Measurements from ENCODE around the gene RITA1. TPM values are rescaled to one million over a fixed set of nuclear protein-coding genes. Genes with fewer than 3 reads are reported as not detected.

The RITA1 gene
- total RNA-seq, 1 donor from 2014 or later, result 11.7 TPM

- Mint-ChIP-seq H3K27me3 (ENCODE audit: unreplicated experiment) (peaks cover 3% of the 10 kb centered on the region), H3K4me1 (ENCODE audit: unreplicated experiment) (no peaks in the 10 kb centered on the region), H3K4me3 (ENCODE audit: unreplicated experiment) (no peak overlapping the region), H3K9me3 (ENCODE audit: unreplicated experiment) (no peaks in the 10 kb centered on the region), H3K36me3 (ENCODE audit: low read depth, unreplicated experiment) (peaks cover 47% of the 10 kb centered on the region), H3K27ac (ENCODE audit: unreplicated experiment) (no peak overlapping the region)
- TF ChIP-seq CTCF (IDR thresholded peaks at IDR 0.05; ENCODE audit: unreplicated experiment), result peak; percentile 98
- DNase-seq (ENCODE audit: low spot score), result peak; percentile 87
Observed at GRCh38 chr12:113174461-113175384, 10.8 kb upstream of the RITA1 start.

DNA sequence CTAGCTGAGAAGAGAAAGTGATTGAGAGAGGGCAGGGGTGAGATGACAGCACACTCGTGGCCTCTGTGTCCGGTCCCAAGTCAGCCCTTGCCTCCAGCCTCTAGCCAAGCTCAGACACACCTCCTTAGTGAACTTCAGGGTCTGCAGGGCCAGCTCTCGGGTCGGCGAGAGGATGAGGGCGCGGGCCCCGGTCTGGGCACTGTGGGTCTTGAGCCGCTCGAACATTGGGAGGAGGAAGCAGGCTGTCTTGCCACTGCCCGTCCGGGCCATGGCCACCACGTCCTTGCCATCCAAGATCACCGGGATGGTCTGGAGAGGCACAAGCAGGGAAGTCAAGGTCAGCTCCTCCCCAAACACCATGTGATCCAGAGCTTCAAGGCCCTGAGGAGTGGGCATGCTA is 6.5 kb upstream of the RITA1 start:
- Mint-ChIP-seq H3K27ac (ENCODE audit: unreplicated experiment) (no peak overlapping the region), H3K9me3 (ENCODE audit: unreplicated experiment) (no peaks in the 10 kb centered on the region), H3K36me3 (ENCODE audit: low read depth, unreplicated experiment) (peaks cover 27% of the 10 kb centered on the region), H3K4me1 (ENCODE audit: unreplicated experiment) (no peaks in the 10 kb centered on the region), H3K4me3 (ENCODE audit: unreplicated experiment) (no peak overlapping the region), H3K27me3 (ENCODE audit: unreplicated experiment) (peaks cover 5% of the 10 kb centered on the region)
- no peak for TF ChIP-seq CTCF (IDR thresholded peaks at IDR 0.05; ENCODE audit: unreplicated experiment)
- DNase-seq (ENCODE audit: low spot score), result no peak

- no peak for TF ChIP-seq CTCF (IDR thresholded peaks at IDR 0.05; ENCODE audit: unreplicated experiment)
- peaks cover 5% of the 10 kb centered on the region for H3K27me3 Mint-ChIP-seq (ENCODE audit: unreplicated experiment)
- H3K4me3 Mint-ChIP-seq (ENCODE audit: unreplicated experiment), result no peak overlapping the region
- H3K9me3 Mint-ChIP-seq (ENCODE audit: unreplicated experiment), result no peaks in the 10 kb centered on the region
- DNase-seq (ENCODE audit: low spot score), result no peak
- peaks cover 24% of the 10 kb centered on the region for H3K36me3 Mint-ChIP-seq (ENCODE audit: low read depth, unreplicated experiment)
- peak overlapping the region; percentile 74 for H3K27ac Mint-ChIP-seq (ENCODE audit: unreplicated experiment)
- peaks cover 3% of the 10 kb centered on the region for H3K4me1 Mint-ChIP-seq (ENCODE audit: unreplicated experiment)
Observed at GRCh38 chr12:113180333-113180732, 5.2 kb upstream of the RITA1 start.

GRCh38 chr12:113181975-113182374 is 3.5 kb upstream of the RITA1 start:
- H3K9me3 Mint-ChIP-seq (ENCODE audit: unreplicated experiment), result no peaks in the 10 kb centered on the region
- H3K4me3 Mint-ChIP-seq (ENCODE audit: unreplicated experiment), result no peak overlapping the region
- H3K36me3 Mint-ChIP-seq (ENCODE audit: low read depth, unreplicated experiment), result peaks cover 26% of the 10 kb centered on the region
- no peak for TF ChIP-seq CTCF (IDR thresholded peaks at IDR 0.05; ENCODE audit: unreplicated experiment)
- H3K27ac Mint-ChIP-seq (ENCODE audit: unreplicated experiment), result no peak overlapping the region
- peaks cover 11% of the 10 kb centered on the region for H3K4me1 Mint-ChIP-seq (ENCODE audit: unreplicated experiment)
- DNase-seq (ENCODE audit: low spot score), result no peak
- peaks cover 5% of the 10 kb centered on the region for H3K27me3 Mint-ChIP-seq (ENCODE audit: unreplicated experiment)

DNA sequence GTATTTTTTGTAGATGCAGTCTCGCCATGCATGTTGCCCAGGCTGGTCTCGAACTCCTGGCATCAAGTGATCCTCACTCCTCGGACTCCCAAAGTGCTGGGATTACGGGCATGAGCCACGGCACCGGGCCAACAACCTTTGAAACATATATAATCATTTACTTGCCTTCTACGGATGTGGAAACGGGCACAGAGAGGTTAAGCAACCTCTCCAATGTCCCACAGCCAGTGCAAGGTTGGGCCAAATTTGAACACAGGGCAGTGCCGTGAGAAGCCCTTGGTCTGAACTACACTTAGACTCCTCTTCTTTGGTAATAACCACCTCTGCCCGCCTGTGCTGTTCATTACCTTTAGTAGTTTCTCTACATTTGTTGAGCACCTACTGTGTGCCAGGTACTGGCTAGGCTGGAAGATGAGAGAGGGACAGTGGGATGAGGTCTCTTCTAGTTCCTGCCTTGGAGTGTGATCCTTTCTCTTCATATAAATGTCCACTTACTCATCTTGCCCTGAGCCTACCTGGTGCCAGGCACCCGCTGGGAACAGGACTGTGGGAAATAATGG is 2.4 kb upstream of the RITA1 start:
- Mint-ChIP-seq H3K9me3 (ENCODE audit: unreplicated experiment) (no peaks in the 10 kb centered on the region), H3K4me1 (ENCODE audit: unreplicated experiment) (peaks cover 11% of the 10 kb centered on the region), H3K27ac (ENCODE audit: unreplicated experiment) (no peak overlapping the region), H3K27me3 (ENCODE audit: unreplicated experiment) (peaks cover 1% of the 10 kb centered on the region), H3K4me3 (ENCODE audit: unreplicated experiment) (no peak overlapping the region), H3K36me3 (ENCODE audit: low read depth, unreplicated experiment) (peaks cover 16% of the 10 kb centered on the region)
- no peak for TF ChIP-seq CTCF (IDR thresholded peaks at IDR 0.05; ENCODE audit: unreplicated experiment)
- no peak for DNase-seq (ENCODE audit: low spot score)

Data from endothelial cell (in vitro differentiated cells).